Body of pancreas (tissue), 4 donors: Measurements from ENCODE around the gene ANKH.

ENCODE experiments used
- CTCF ChIP-seq, 7 experiments: fragments of 450-650 bp in 4 of 7; fragments of 200-600 bp in 3 of 7; sonication (generic) in 3 of 7; IDR thresholded peaks; one replicate each; pipeline ENCODE4 v1.5.1; 2016 to 2019; ENCODE audit warnings: antibody characterized with exemption in 7 of 7
- POLR2A ChIP-seq, 3 donors: fragments of 450-650 bp; IDR thresholded peaks; one replicate each; pipeline ENCODE4 v1.6.1; 2016; ENCODE audit warnings: antibody characterized with exemption in 3 of 3, mild to moderate bottlenecking in 2 of 3

- TF ChIP-seq CTCF (IDR thresholded peaks at IDR 0.05) (no peak), POLR2A (IDR thresholded peaks at IDR 0.05) (no peak)
These were observed 171.7 kb downstream of the ANKH start for GRCh38 chr5:14699807-14700400.
